H1 (cell line): ENCODE results near the gene REC8.

ENCODE experiments used
- BCL11A ChIP-seq, 2 experiments: IDR thresholded peaks; one replicate each; pipeline ENCODE4 v1.6.1; 2011; ENCODE audit warnings: low read depth in 2 of 2, low read length in 2 of 2, mild to moderate bottlenecking in 2 of 2
- CBX8 ChIP-seq: fragments of 300-800, 300-1000 bp; sonication (generic); IDR thresholded peaks from 2 replicates; pipeline ENCODE4 v1.7.1; 2016; ENCODE audit warnings: low read depth, low read length, borderline replicate concordance
- CTCF ChIP-seq, 3 experiments: IDR thresholded peaks; 1 replicate in 2 of 3; 2 replicates in 1 of 3; pipeline versions ENCODE4 v1.5.1 to v1.6.1; 2011; ENCODE audit warnings: low read length in 3 of 3, mild to moderate bottlenecking in 3 of 3, inconsistent platforms in 2 of 3, low read depth in 1 of 3, moderate library complexity in 1 of 3; ENCODE audit not compliant: insufficient read depth in 1 of 3; ENCODE audit errors: control extremely low read depth in 1 of 3
- EGR1 ChIP-seq: IDR thresholded peaks from 2 replicates; pipeline ENCODE4 v1.6.1; 2011; ENCODE audit warnings: low read depth, low read length, borderline replicate concordance
- POLR2A ChIP-seq, 2 experiments: IDR thresholded peaks; 1 replicate in 1 of 2; 2 replicates in 1 of 2; pipeline ENCODE4 v1.6.1; 2011; ENCODE audit warnings: low read depth in 2 of 2, low read length in 2 of 2, mild to moderate bottlenecking in 2 of 2; ENCODE audit errors: control extremely low read depth in 1 of 2
- RNF2 ChIP-seq: fragments of 200-900, 300-1000 bp; sonication (generic); IDR thresholded peaks from 2 replicates; pipeline ENCODE4 v1.7.1; 2016; ENCODE audit warnings: borderline replicate concordance, low read depth, mild to moderate bottlenecking, antibody characterized with exemption, low read length; ENCODE audit not compliant: poor library complexity, severe bottlenecking; ENCODE audit errors: missing control alignments
- TAF1 ChIP-seq: IDR thresholded peaks from 2 replicates; pipeline ENCODE4 v1.6.1; 2011; ENCODE audit warnings: mild to moderate bottlenecking, low read depth, low read length

- no peak for TF ChIP-seq BCL11A (IDR thresholded peaks at IDR 0.05; ENCODE audit: low read depth in 2 of 2, low read length in 2 of 2)
- TF ChIP-seq POLR2A (IDR thresholded peaks at IDR 0.05; ENCODE audit: control extremely low read depth in 1 of 2, low read depth in 2 of 2, low read length in 2 of 2) = no peak
- TF ChIP-seq CTCF (IDR thresholded peaks at IDR 0.05; ENCODE audit: control extremely low read depth in 1 of 3, insufficient read depth in 1 of 3, low read depth in 1 of 3, low read length in 3 of 3) = no peak
- no peak for TF ChIP-seq TAF1
- no peak for TF ChIP-seq EGR1
- TF ChIP-seq CBX8 = no peak
- no peak for TF ChIP-seq RNF2
Observed at GRCh38 chr14:24130380-24130716, 41.5 kb upstream of the REC8 start, which contains the start of gene FITM1.
